Measurements from ENCODE around the gene CCR1.

DNA sequence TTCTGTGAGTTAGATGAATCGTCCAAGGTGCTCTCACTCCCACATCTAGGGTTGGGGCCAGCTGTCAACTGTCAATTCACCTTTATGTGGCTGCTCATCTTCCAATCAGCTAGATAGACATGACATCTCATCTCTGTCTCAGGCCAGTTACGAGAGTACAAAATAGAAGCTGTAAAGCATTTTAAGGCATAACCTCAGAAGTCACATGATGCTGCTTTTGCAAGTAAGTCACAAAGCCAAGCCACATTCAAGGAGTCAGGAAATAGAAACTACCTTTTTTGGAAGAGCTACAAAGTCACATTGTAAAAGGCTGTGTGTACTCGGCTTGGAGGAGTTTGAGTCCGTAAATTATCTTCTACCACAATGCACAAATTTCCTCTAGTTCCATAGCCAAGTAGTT is 5.1 kb upstream of the CCR1 start:
- no peak for TF ChIP-seq CTCF (optimal IDR thresholded peaks at IDR 0.05 in 1 of 3, IDR thresholded peaks at IDR 0.05 in 1 of 3, conservative IDR thresholded peaks at IDR 0.05 in 1 of 3; ENCODE audit: extremely low read depth in 1 of 3, insufficient read depth in 2 of 3, low read length in 3 of 3)
- no peak for TF ChIP-seq EZH2 (IDR thresholded peaks at IDR 0.05; ENCODE audit: low read length)

Measured in keratinocyte (primary cell).